ENCODE data around the gene SERINC3. TPM values are rescaled to one million over a fixed set of nuclear protein-coding genes. Genes with fewer than 3 reads are reported as not detected.

The SERINC3 gene
- total RNA-seq, 1 donor from 2014 or later: 44.9 TPM

- no peaks in the 10 kb centered on the region for H3K9me3 ChIP-seq (ENCODE audit: control insufficient read depth in 3 of 3, low read length in 3 of 3)
- peak overlapping the region; percentile 26 to 55 (median 46) for H3K9ac ChIP-seq (ENCODE audit: low read depth in 1 of 3, low read length in 3 of 3)
- no peaks in the 10 kb centered on the region for H3K36me3 ChIP-seq (ENCODE audit: control insufficient read depth in 3 of 3, insufficient read depth in 3 of 3, low read length in 3 of 3)
- peaks cover 15 to 32% (median 21%) of the 10 kb centered on the region in 3 donors for H3K4me1 ChIP-seq (ENCODE audit: control insufficient read depth in 3 of 3, insufficient read depth in 3 of 3, low read length in 3 of 3)
- peak overlapping the region; percentile 88 for H3K27ac ChIP-seq (ENCODE audit: low read depth, low read length)
- H3K4me3 ChIP-seq (ENCODE audit: low read length in 3 of 3): peak overlapping the region in 2 of 3 donors; percentile 13 to 28
- H3K27me3 ChIP-seq (ENCODE audit: control insufficient read depth in 3 of 3, insufficient read depth in 3 of 3, low read length in 3 of 3): no peaks in the 10 kb centered on the region
Observed at GRCh38 chr20:44552950-44553908, 31.4 kb upstream of the SERINC3 start.

- Histone ChIP-seq H3K9me3 (ENCODE audit: control insufficient read depth in 3 of 3, low read length in 3 of 3) (no peaks in the 10 kb centered on the region), H3K27ac (ENCODE audit: low read depth, low read length) (peak overlapping the region; percentile 88), H3K9ac (ENCODE audit: low read depth in 1 of 3, low read length in 3 of 3) (peak overlapping the region in 2 of 3 donors; percentile 25 to 55), H3K27me3 (ENCODE audit: control insufficient read depth in 3 of 3, insufficient read depth in 3 of 3, low read length in 3 of 3) (no peaks in the 10 kb centered on the region), H3K4me1 (ENCODE audit: control insufficient read depth in 3 of 3, insufficient read depth in 3 of 3, low read length in 3 of 3) (peaks cover 15 to 32% (median 21%) of the 10 kb centered on the region in 3 donors), H3K4me3 (ENCODE audit: low read length in 3 of 3) (peak overlapping the region in 2 of 3 donors; percentile 13 to 15), H3K36me3 (ENCODE audit: control insufficient read depth in 3 of 3, insufficient read depth in 3 of 3, low read length in 3 of 3) (no peaks in the 10 kb centered on the region)
Observed at GRCh38 chr20:44552568-44552949, 30.7 kb upstream of the SERINC3 start.

- Histone ChIP-seq H3K9me3 (ENCODE audit: control insufficient read depth in 3 of 3, low read length in 3 of 3) (no peaks in the 10 kb centered on the region), H3K36me3 (ENCODE audit: control insufficient read depth in 3 of 3, insufficient read depth in 3 of 3, low read length in 3 of 3) (no peaks in the 10 kb centered on the region), H3K4me3 (ENCODE audit: low read length in 3 of 3) (no peak overlapping the region), H3K4me1 (ENCODE audit: control insufficient read depth in 3 of 3, insufficient read depth in 3 of 3, low read length in 3 of 3) (peaks cover 15 to 32% (median 21%) of the 10 kb centered on the region in 3 donors), H3K9ac (ENCODE audit: low read depth in 1 of 3, low read length in 3 of 3) (no peak overlapping the region), H3K27ac (ENCODE audit: low read depth, low read length) (peak overlapping the region; percentile 88), H3K27me3 (ENCODE audit: control insufficient read depth in 3 of 3, insufficient read depth in 3 of 3, low read length in 3 of 3) (no peaks in the 10 kb centered on the region)
Observed at GRCh38 chr20:44552050-44552449, 30.2 kb upstream of the SERINC3 start.

DNA sequence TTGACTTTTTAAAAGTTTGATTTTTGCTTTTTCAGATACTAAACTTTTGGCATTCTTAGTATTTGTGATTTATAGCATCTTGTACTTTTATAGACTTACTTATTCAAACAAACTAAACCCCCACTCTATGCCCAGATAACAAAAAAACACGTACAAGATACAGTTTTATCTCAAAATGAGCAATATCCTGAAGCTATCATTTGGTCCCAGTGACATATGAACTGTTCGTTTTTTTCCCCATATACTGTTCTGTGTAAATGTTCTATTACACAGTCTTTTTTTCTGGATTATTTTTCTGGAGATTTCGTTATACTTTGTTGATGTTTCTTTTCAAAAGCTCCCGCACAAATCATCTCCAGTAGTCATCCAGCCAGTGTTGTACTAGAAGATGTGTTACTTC lies 27.3 kb upstream of the SERINC3 start:
- H3K27me3 ChIP-seq (ENCODE audit: control insufficient read depth in 3 of 3, insufficient read depth in 3 of 3, low read length in 3 of 3): no peaks in the 10 kb centered on the region
- H3K27ac ChIP-seq (ENCODE audit: low read depth, low read length): peak overlapping the region; percentile 45
- no peak overlapping the region for H3K9ac ChIP-seq (ENCODE audit: low read depth in 1 of 3, low read length in 3 of 3)
- H3K36me3 ChIP-seq (ENCODE audit: control insufficient read depth in 3 of 3, insufficient read depth in 3 of 3, low read length in 3 of 3): no peaks in the 10 kb centered on the region
- no peak overlapping the region for H3K4me3 ChIP-seq (ENCODE audit: low read length in 3 of 3)
- H3K4me1 ChIP-seq (ENCODE audit: control insufficient read depth in 3 of 3, insufficient read depth in 3 of 3, low read length in 3 of 3): peaks cover 13 to 26% (median 15%) of the 10 kb centered on the region in 3 donors
- H3K9me3 ChIP-seq (ENCODE audit: control insufficient read depth in 3 of 3, low read length in 3 of 3): no peaks in the 10 kb centered on the region

DNA sequence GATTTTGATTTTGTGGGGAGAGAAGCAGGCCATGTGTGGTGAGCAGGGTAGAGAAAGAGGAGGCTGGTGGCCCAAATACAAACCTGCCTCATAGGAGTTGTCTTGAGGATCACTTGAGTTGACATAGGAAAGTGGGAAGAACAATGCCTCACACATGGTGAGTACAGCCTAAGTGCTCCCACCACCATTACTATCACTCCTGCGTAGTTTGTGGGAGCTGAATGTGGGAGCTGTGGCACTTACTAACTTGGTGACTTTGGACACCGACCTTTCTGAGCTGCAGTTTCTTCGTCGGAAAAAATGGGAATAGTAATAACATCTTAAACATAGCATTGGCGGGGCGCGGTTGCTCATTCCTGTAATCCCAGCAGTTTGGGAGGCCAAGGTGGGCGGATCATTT lies 25.5 kb upstream of the SERINC3 start:
- no peak overlapping the region for H3K9ac ChIP-seq (ENCODE audit: low read depth in 1 of 3, low read length in 3 of 3)
- H3K4me1 ChIP-seq (ENCODE audit: control insufficient read depth in 3 of 3, insufficient read depth in 3 of 3, low read length in 3 of 3): peaks cover under 1 to 16% (median 7%) of the 10 kb centered on the region in 3 donors
- no peaks in the 10 kb centered on the region for H3K36me3 ChIP-seq (ENCODE audit: control insufficient read depth in 3 of 3, insufficient read depth in 3 of 3, low read length in 3 of 3)
- H3K27ac ChIP-seq (ENCODE audit: low read depth, low read length): no peak overlapping the region
- H3K9me3 ChIP-seq (ENCODE audit: control insufficient read depth in 3 of 3, low read length in 3 of 3): no peaks in the 10 kb centered on the region
- no peaks in the 10 kb centered on the region for H3K27me3 ChIP-seq (ENCODE audit: control insufficient read depth in 3 of 3, insufficient read depth in 3 of 3, low read length in 3 of 3)
- H3K4me3 ChIP-seq (ENCODE audit: low read length in 3 of 3): no peak overlapping the region

GRCh38 chr20:44544263-44544662 lies 22.4 kb upstream of the SERINC3 start:
- Histone ChIP-seq H3K4me1 (ENCODE audit: control insufficient read depth in 3 of 3, insufficient read depth in 3 of 3, low read length in 3 of 3) (peaks cover 0 to 10% (median 9%) of the 10 kb centered on the region in 3 donors), H3K27me3 (ENCODE audit: control insufficient read depth in 3 of 3, insufficient read depth in 3 of 3, low read length in 3 of 3) (no peaks in the 10 kb centered on the region), H3K36me3 (ENCODE audit: control insufficient read depth in 3 of 3, insufficient read depth in 3 of 3, low read length in 3 of 3) (no peaks in the 10 kb centered on the region), H3K9me3 (ENCODE audit: control insufficient read depth in 3 of 3, low read length in 3 of 3) (no peaks in the 10 kb centered on the region), H3K27ac (ENCODE audit: low read depth, low read length) (no peak overlapping the region), H3K4me3 (ENCODE audit: low read length in 3 of 3) (no peak overlapping the region), H3K9ac (ENCODE audit: low read depth in 1 of 3, low read length in 3 of 3) (no peak overlapping the region)

DNA sequence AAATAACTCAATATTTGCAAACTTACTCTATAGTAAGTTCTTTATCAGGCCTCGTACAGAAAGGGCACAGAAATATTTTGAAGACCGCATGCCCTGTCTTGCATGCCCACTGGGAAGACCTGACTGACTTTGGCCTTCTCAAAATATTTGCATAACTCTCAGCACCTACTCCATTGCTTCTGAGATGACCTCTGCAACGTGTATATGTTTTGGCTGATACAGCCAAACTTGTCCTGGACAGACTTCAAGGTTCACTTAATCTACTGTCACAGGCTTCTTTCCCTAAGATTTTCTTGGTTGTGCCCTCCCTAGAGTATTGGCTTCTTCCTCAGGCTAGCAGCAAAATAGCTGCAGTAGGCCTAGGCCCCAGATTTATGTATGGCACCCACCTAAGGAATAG lies 21.5 kb upstream of the SERINC3 start:
- Histone ChIP-seq H3K4me1 (ENCODE audit: control insufficient read depth in 3 of 3, insufficient read depth in 3 of 3, low read length in 3 of 3) (peaks cover 0 to 10% (median 9%) of the 10 kb centered on the region in 3 donors), H3K36me3 (ENCODE audit: control insufficient read depth in 3 of 3, insufficient read depth in 3 of 3, low read length in 3 of 3) (no peaks in the 10 kb centered on the region), H3K4me3 (ENCODE audit: low read length in 3 of 3) (no peak overlapping the region), H3K27me3 (ENCODE audit: control insufficient read depth in 3 of 3, insufficient read depth in 3 of 3, low read length in 3 of 3) (no peaks in the 10 kb centered on the region), H3K9ac (ENCODE audit: low read depth in 1 of 3, low read length in 3 of 3) (no peak overlapping the region), H3K27ac (ENCODE audit: low read depth, low read length) (no peak overlapping the region), H3K9me3 (ENCODE audit: control insufficient read depth in 3 of 3, low read length in 3 of 3) (no peaks in the 10 kb centered on the region)

- H3K9me3 ChIP-seq (ENCODE audit: control insufficient read depth in 3 of 3, low read length in 3 of 3): no peaks in the 10 kb centered on the region
- peaks cover 0 to 10% (median 9%) of the 10 kb centered on the region in 3 donors for H3K4me1 ChIP-seq (ENCODE audit: control insufficient read depth in 3 of 3, insufficient read depth in 3 of 3, low read length in 3 of 3)
- no peaks in the 10 kb centered on the region for H3K27me3 ChIP-seq (ENCODE audit: control insufficient read depth in 3 of 3, insufficient read depth in 3 of 3, low read length in 3 of 3)
- no peaks in the 10 kb centered on the region for H3K36me3 ChIP-seq (ENCODE audit: control insufficient read depth in 3 of 3, insufficient read depth in 3 of 3, low read length in 3 of 3)
- H3K4me3 ChIP-seq (ENCODE audit: low read length in 3 of 3): no peak overlapping the region
- no peak overlapping the region for H3K27ac ChIP-seq (ENCODE audit: low read depth, low read length)
- H3K9ac ChIP-seq (ENCODE audit: low read depth in 1 of 3, low read length in 3 of 3): no peak overlapping the region
Observed at GRCh38 chr20:44542890-44543289, 21.0 kb upstream of the SERINC3 start.

DNA sequence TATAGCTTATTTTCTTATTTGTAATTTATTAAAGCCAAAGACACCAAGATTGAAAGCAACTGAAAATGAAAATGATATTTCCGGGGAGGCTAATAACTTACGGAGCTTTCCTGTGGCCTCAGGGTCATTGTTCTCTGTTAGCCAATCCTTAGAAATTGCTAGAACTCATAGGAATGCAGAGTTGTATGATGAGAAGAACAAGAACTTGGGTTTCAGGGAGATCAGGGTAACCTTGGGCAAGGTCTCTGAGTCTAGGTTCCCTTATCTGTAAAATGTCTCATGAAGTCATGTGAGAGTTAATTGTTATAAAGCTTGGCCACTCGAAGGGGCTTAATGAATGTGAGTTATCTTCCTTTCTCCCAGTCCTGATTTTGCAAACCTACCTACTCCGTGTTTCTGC lies 20.1 kb upstream of the SERINC3 start:
- no peak overlapping the region for H3K27ac ChIP-seq (ENCODE audit: low read depth, low read length)

DNA sequence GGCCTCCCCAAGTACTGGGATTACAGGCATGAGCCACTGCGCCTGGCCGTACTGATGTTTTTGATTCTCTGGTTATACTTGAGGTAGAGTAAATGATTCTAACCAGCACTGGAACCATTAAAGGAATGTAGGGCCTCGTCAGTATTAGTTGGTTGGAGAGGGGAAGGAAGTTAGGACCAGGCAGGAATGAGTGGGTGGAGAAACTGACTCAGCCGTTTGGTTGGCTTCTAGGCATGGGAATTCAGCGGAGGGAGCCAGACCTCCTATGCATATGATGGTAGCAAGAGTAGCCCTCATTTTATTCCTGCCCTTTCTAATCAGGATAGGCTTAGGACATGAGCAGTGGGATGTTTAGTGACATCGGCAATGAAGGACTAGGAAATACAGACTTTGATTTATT lies 19.0 kb upstream of the SERINC3 start:
- H3K36me3 ChIP-seq (ENCODE audit: control insufficient read depth in 3 of 3, insufficient read depth in 3 of 3, low read length in 3 of 3): no peaks in the 10 kb centered on the region
- no peak overlapping the region for H3K9ac ChIP-seq (ENCODE audit: low read depth in 1 of 3, low read length in 3 of 3)
- no peaks in the 10 kb centered on the region for H3K9me3 ChIP-seq (ENCODE audit: control insufficient read depth in 3 of 3, low read length in 3 of 3)
- H3K4me3 ChIP-seq (ENCODE audit: low read length in 3 of 3): no peak overlapping the region
- no peaks in the 10 kb centered on the region for H3K27me3 ChIP-seq (ENCODE audit: control insufficient read depth in 3 of 3, insufficient read depth in 3 of 3, low read length in 3 of 3)
- peaks cover 0 to 10% (median 9%) of the 10 kb centered on the region in 3 donors for H3K4me1 ChIP-seq (ENCODE audit: control insufficient read depth in 3 of 3, insufficient read depth in 3 of 3, low read length in 3 of 3)
- H3K27ac ChIP-seq (ENCODE audit: low read depth, low read length): no peak overlapping the region

More for the DNA sequence above, 20.1 kb upstream of the SERINC3 start:
- no peak overlapping the region for H3K9ac ChIP-seq (ENCODE audit: low read depth in 1 of 3, low read length in 3 of 3)
- no peaks in the 10 kb centered on the region for H3K27me3 ChIP-seq (ENCODE audit: control insufficient read depth in 3 of 3, insufficient read depth in 3 of 3, low read length in 3 of 3)
- H3K36me3 ChIP-seq (ENCODE audit: control insufficient read depth in 3 of 3, insufficient read depth in 3 of 3, low read length in 3 of 3): no peaks in the 10 kb centered on the region
- H3K4me3 ChIP-seq (ENCODE audit: low read length in 3 of 3): no peak overlapping the region
- no peaks in the 10 kb centered on the region for H3K9me3 ChIP-seq (ENCODE audit: control insufficient read depth in 3 of 3, low read length in 3 of 3)
- peaks cover 0 to 10% (median 9%) of the 10 kb centered on the region in 3 donors for H3K4me1 ChIP-seq (ENCODE audit: control insufficient read depth in 3 of 3, insufficient read depth in 3 of 3, low read length in 3 of 3)
